Putamen (tissue), 1 donor: ENCODE results near the gene GRK4.
"Not testable (repeated sequence)": the region's sequence is repeated elsewhere in the genome, so short reads cannot be mapped to it uniquely, and the experiment has no call there.

Experiments used
- DNase-seq: peaks from one replicate; pipeline ENCODE4 v3.0.0-alpha.2; 2016; ENCODE audit warnings: low spot score

The GRK4 gene

GRCh38 chr4:3041192-3042142, 78.1 kb downstream of the GRK4 start:
- DNase-seq: no peak

GRCh38 chr4:3042226-3042625, 78.9 kb downstream of the GRK4 start:
- no peak for DNase-seq

- DNase-seq: no peak
Measured at GRCh38 chr4:3043282-3044020, 80.1 kb downstream of the GRK4 start.

- no peak for DNase-seq
Measured at GRCh38 chr4:3044870-3045819, 81.8 kb downstream of the GRK4 start.

- no peak for DNase-seq
Measured at GRCh38 chr4:3046162-3046561, 82.8 kb downstream of the GRK4 start.

- no peak for DNase-seq
Measured at GRCh38 chr4:3046623-3047022, 83.3 kb downstream of the GRK4 start.

GRCh38 chr4:3047464-3048286, 84.3 kb downstream of the GRK4 start:
- DNase-seq: peak; percentile 32

GRCh38 chr4:3051141-3051897, 87.9 kb downstream of the GRK4 start:
- DNase-seq: not testable (repeated sequence)

- no peak for DNase-seq
Measured at GRCh38 chr4:3054169-3054759, 90.9 kb downstream of the GRK4 start.

GRCh38 chr4:3059943-3060342, 96.6 kb downstream of the GRK4 start:
- DNase-seq: no peak

- no peak for DNase-seq
Measured at GRCh38 chr4:3060946-3061345, 97.6 kb downstream of the GRK4 start.

GRCh38 chr4:3062471-3062870, 99.1 kb downstream of the GRK4 start:
- no peak for DNase-seq

- no peak for DNase-seq
Measured at GRCh38 chr4:3065551-3065950, 102.2 kb downstream of the GRK4 start.

- DNase-seq: no peak
Measured at GRCh38 chr4:3066836-3067400, 103.5 kb downstream of the GRK4 start.

GRCh38 chr4:3067473-3068001, 104.2 kb downstream of the GRK4 start:
- DNase-seq: no peak

GRCh38 chr4:3069661-3070199, 106.4 kb downstream of the GRK4 start:
- DNase-seq: no peak

- no peak for DNase-seq
Measured at GRCh38 chr4:3070709-3071500, 107.5 kb downstream of the GRK4 start.

GRCh38 chr4:3071811-3072210, 108.4 kb downstream of the GRK4 start:
- DNase-seq: no peak
